Hematopoietic multipotent progenitor cell (in vitro differentiated cells): ENCODE measurements around the gene HOXD3. TPM values are rescaled to one million over a fixed set of nuclear protein-coding genes. Genes with fewer than 3 reads are reported as not detected.
A peak's percentile ranks its signal among the peaks of the same experiment; 100 is the strongest.

ENCODE experiments used
- DNase-seq, 3 donors: peaks; one replicate each; pipeline ENCODE4 v3.0.0-alpha.2; 2011 to 2015; ENCODE audit warnings: low read depth in 2 of 3, low spot score in 2 of 3
- total RNA-seq: library from RNA; depleted of rRNA; stranded (reverse); fragments of >200 nt; gene quantifications from one replicate; pipeline ENCODE4 v1.2.3, GENCODE V29; 2012

Gene HOXD3
- total RNA-seq, 1 donor: not detected

DNA sequence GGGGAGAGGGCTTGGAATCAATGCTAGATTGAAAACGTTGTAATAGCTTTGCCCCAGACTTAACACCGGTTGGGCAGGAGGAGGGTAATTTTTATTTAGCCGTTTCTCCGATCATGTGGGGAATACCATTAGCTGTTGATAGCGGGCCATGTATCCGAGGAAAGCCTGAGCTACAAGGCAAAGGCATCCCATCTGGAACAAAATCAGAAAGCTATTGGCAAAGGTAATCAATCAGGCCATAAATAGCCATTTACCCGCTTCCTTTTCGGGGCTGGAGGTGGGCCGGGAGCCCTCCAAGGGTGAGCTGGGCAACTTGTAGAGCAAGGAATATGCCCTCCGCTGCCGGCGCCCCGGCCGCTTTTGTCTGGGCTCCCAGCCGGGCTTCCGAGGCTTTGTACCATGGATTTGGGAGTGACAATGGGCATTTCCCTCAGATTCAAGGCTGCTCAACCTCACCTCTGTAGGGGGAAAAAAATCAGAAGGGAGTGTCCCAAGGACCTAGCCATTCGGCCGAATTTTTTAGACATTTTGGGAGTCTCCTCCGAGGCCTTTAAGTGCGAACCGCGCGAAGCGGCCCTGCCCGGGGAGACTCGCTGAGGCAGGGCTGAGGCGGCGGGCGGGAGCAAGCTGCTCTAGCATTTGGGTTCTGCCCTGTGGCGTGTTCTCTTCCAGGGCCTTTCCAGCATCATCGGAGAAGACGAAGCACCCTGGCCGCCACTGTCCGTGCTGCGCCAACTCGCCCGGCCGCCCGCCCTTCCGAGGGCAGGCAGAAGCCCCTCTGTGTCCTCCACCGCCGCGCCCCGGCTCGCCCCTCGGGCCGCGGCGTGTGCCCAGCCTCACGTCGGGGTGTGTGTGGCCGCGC lies 35.7 kb upstream of the HOXD3 start:
- DNase-seq: no peak

- DNase-seq: no peak
Observed at GRCh38 chr2:176122052-176122682, 34.9 kb upstream of the HOXD3 start.

DNA sequence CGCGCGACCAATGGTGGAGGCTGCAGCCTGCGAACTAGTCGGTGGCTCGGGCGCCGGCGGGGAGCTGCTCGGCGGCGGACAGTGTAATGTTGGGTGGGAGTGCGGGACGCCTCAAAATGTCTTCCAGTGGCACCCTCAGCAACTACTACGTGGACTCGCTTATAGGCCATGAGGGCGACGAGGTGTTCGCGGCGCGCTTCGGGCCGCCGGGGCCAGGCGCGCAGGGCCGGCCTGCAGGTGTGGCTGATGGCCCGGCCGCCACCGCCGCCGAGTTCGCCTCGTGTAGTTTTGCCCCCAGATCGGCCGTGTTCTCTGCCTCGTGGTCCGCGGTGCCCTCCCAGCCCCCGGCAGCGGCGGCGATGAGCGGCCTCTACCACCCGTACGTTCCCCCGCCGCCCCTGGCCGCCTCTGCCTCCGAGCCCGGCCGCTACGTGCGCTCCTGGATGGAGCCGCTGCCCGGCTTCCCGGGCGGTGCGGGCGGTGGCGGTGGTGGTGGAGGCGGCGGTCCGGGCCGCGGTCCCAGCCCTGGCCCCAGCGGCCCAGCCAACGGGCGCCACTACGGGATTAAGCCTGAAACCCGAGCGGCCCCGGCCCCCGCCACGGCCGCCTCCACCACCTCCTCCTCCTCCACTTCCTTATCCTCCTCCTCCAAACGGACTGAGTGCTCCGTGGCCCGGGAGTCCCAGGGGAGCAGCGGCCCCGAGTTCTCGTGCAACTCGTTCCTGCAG lies 34.3 kb upstream of the HOXD3 start, which contains the start of gene HOXD9:
HOXD9 (plus strand) TSS at position 37 of the 728 bp plus-strand sequence; CDS start at position 87, 50 bp downstream.
- peak in 1 of 3 donors; percentile 37 for DNase-seq

DNA sequence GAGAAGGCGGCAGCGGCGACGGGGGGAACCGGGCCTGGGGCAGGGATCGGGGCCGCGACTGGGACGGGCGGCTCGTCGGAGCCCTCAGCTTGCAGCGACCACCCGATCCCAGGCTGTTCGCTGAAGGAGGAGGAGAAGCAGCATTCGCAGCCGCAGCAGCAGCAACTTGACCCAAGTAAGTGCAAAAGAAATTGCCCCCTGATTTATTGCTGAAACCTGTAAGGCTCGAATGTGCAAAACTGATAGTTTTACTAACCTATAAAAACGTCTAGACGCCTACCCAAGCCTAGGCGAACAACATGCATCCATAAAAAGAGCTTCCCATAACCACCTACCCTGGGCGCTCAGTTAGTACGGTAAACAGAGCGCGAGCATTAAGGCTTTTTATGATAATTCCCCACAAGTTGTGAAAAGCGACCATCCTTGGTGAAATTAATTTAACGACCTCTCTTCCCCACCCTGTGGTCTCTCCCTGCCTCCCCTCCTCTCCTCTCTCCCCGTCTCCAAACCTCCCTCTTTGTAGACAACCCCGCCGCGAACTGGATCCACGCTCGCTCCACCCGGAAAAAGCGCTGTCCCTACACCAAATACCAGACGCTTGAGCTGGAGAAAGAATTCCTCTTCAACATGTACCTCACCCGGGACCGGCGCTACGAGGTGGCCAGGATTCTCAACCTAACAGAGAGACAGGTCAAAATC lies 33.5 kb upstream of the HOXD3 start:
- no peak for DNase-seq

DNA sequence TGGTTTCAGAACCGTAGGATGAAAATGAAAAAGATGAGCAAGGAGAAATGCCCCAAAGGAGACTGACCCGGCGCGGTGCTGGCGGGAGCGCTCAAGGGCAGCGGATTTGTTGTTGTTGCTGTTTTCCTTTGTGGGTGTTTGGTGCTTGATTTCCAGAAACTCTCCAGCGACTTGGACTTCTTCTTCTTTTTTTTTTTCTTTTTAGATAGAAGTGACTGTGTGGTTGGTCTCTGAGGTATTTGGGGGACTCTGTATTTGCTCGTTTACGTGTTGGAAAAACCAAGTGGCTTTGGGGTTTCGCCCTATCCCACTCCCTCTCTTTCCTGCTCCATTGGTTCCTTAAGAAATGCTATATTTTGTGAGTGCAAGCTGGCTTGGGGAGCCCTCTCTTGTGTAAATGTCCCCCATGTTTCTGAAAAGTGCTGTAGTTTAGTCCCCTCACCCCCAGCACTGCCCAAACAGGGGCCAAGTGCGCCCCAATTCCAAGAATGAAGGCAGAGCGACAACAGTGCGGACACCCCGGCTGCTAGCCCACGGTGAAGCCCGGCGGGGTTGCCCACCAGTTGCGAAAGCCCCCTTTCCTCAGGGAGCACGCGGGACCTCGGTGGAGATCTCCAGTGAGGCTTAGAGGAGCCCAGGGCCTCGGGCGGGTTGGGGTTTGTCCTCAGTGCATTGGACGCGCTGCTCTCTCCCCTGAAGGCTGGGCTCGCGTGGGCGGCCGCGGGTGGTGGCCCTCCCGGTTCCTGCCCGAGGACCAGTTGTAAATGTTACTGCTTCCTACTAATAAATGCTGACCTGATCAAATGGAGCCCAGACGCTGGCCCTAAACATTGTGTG lies 32.8 kb upstream of the HOXD3 start:
- DNase-seq: no peak

GRCh38 chr2:176124947-176125771 lies 31.9 kb upstream of the HOXD3 start:
- DNase-seq: no peak

GRCh38 chr2:176125772-176126054 lies 31.4 kb upstream of the HOXD3 start:
- DNase-seq: no peak

DNA sequence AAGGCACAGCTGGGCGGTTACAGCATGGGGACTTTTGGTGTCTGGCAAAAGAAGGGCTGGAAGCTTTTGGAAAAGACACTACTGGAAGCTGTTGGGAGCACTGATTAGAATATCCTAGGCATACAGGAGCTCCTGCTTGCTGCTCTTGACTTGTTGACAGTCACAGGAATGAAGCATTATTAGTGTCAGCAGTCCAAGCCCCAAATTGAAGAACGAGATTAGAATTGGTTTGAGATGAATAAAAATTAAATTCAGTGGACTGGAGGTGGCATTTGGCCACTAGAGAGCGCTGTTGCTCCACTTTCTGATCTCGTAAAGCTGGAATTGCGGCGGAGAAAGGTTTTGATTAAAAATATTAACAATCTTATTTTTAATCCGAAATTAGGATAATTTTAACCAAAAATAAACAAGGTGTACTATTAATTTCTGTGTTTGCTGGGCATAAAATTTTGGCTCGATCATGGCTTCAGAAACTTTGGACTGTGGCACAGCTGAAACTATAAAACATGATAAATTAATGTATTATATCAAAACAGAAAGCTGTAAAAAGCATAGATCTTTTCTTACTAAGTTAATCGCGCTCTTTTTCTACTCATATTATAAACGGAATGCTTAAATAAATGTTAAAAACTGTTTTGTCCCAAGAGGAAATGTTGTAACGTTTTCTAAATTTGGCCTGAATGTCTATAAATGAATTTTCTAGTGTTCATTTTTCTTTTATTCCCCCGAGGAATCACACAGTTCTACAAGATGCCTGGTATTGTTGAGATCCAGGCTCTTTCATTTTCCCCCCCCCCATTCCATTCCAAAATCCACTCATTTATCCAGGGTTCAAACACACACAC lies 30.0 kb upstream of the HOXD3 start:
- DNase-seq: peak; percentile 61 to 80 (median 71)

DNA sequence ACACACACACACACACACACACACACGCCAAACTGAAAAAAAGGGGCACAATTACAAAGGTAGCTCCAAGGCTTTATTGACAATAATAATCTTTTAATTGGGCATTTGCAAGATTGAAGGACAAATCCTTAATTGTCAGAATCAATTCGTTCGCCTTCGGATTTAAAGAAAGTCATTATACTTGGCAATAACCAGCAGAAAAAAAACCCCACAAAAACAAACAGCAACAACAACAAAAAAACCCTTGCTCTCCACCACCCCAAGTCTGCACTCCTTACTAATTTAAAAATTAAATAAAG lies 29.4 kb upstream of the HOXD3 start:
- DNase-seq: no peak

- no peak for DNase-seq
Observed at GRCh38 chr2:176128172-176128981, 28.7 kb upstream of the HOXD3 start.

DNA sequence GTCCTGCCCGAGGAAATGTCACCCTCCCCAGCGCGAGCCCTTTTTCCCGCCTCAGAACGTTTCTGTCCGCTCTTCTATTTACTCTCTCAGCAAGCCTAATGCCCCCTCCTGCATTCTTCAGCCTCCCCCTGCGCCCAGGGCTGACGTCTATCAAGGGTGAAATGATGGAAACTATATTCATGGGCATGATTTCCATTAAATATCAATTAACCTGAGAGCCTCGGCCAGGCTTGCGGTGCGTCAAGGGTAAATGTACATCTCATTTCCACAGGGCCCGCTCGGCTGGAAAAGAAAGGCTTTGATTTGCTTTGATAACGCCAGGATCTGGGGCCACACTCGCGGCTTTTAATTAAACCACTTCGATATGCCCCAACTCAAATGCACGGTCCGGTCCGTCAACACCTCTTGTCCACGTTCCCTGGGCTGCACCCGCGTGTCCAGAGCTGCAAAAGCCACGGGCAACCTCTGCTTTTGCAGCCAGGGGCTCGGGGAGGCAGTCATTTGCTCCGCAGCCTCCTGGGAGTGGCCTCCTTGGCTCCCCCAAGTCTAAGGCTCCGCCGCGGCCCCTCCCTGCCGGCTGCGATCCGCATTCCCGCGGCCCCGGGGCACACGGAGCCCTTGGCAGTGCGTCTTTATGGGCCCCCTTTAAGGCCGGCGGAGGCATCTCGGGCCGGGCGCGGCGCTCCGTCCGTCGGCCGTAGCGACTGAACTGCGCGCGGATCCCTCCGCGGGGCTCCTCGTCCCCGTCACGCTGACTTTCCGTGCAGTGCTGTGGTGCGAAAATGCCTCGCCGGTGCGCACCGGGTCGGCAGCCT lies 27.9 kb upstream of the HOXD3 start, which contains the start of gene HOXD8:
HOXD8 (plus strand) TSS at position 724 of the 815 bp plus-strand sequence. CDS start 662 bp downstream, outside the sequence.
- no peak for DNase-seq

DNA sequence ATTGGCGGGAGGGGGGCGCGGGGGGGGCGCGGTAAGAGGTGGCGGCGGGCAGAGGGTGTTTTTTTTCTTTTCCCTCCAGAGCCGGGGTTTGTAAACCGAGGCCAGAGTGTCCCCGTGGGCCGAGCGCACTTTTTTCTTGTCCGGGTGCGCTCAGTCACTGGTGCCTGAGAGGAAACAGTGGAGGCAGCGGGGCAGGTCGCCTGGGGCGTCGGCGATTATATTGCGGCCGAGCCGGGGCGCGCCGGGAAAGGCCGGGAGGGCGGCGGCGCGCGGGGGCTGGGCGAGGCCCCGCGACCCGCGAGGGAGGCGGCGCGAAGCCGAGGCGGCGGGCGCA lies 27.3 kb upstream of the HOXD3 start:
- DNase-seq: no peak

- DNase-seq: no peak
Observed at GRCh38 chr2:176130147-176130956, 26.8 kb upstream of the HOXD3 start.

GRCh38 chr2:176130957-176131847 lies 25.9 kb upstream of the HOXD3 start:
- DNase-seq: no peak

GRCh38 chr2:176131848-176132158 lies 25.3 kb upstream of the HOXD3 start:
- DNase-seq: no peak
